H1 (cell line): Measurements from ENCODE around the gene MMP17.

ENCODE experiments used
- EZH2 ChIP-seq: fragments of 200-600 bp; sonication (generic); IDR thresholded peaks from 2 replicates; pipeline ENCODE4 v1.7.1; 2012; ENCODE audit warnings: low read depth, mild to moderate bottlenecking, moderate library complexity, low read length, inconsistent platforms; ENCODE audit not compliant: severe bottlenecking
- KDM4A ChIP-seq: IDR thresholded peaks from one replicate; pipeline ENCODE4 v1.7.1; 2012; ENCODE audit warnings: low read depth, mild to moderate bottlenecking, moderate library complexity, low read length, inconsistent platforms; ENCODE audit not compliant: severe bottlenecking
- POLR2A ChIP-seq, 2 experiments: IDR thresholded peaks; 1 replicate in 1 of 2; 2 replicates in 1 of 2; pipeline ENCODE4 v1.6.1; 2011; ENCODE audit warnings: low read depth in 2 of 2, low read length in 2 of 2, mild to moderate bottlenecking in 2 of 2; ENCODE audit errors: control extremely low read depth in 1 of 2
- RXRA ChIP-seq: IDR thresholded peaks from 2 replicates; pipeline ENCODE4 v1.6.1; 2011; ENCODE audit warnings: low read depth, mild to moderate bottlenecking, low read length, moderate library complexity; ENCODE audit not compliant: insufficient read depth
- SP4 ChIP-seq: IDR thresholded peaks from 2 replicates; pipeline ENCODE4 v1.6.1; 2012; ENCODE audit warnings: low read length, inconsistent platforms
- YY1 ChIP-seq: IDR thresholded peaks from 2 replicates; pipeline ENCODE4 v1.6.1; 2011; ENCODE audit warnings: low read depth, mild to moderate bottlenecking, low read length
- TF ChIP-seq, protein P1 (sequence below), 3 experiments: IDR thresholded peaks; 1 replicate in 2 of 3; 2 replicates in 1 of 3; pipeline versions ENCODE4 v1.5.1 to v1.6.1; 2011; ENCODE audit warnings: low read length in 3 of 3, mild to moderate bottlenecking in 3 of 3, inconsistent platforms in 2 of 3, low read depth in 1 of 3, moderate library complexity in 1 of 3; ENCODE audit not compliant: insufficient read depth in 1 of 3; ENCODE audit errors: control extremely low read depth in 1 of 3
- TF ChIP-seq, protein P2 (sequence below): IDR thresholded peaks from 2 replicates; pipeline ENCODE4 v1.6.1; 2012; ENCODE audit warnings: low read length, inconsistent platforms
- TF ChIP-seq, protein P3 (sequence below): IDR thresholded peaks from 2 replicates; pipeline ENCODE4 v1.6.1; 2012; ENCODE audit warnings: inconsistent platforms

DNA sequence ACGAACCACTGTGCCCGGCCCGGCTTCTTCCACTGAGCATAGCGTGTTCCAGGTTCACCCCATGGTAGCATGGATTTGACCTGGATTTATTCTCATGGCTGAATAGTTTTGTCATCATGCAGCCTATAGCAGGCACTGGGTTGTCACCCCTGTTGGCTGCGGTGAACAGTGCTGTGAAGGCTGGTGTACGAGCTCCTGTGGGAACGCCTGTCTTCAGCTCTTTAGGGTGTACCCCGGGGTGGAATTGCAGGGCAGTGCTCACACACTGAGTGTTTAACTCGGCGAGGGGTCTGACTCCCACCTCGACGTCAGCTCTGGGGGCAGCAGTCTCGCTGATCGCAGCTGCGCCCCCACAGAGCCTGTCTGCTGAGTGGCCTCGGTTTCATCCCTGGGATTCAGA is 15.3 kb downstream of the MMP17 start:
- TF ChIP-seq, protein P1, sequence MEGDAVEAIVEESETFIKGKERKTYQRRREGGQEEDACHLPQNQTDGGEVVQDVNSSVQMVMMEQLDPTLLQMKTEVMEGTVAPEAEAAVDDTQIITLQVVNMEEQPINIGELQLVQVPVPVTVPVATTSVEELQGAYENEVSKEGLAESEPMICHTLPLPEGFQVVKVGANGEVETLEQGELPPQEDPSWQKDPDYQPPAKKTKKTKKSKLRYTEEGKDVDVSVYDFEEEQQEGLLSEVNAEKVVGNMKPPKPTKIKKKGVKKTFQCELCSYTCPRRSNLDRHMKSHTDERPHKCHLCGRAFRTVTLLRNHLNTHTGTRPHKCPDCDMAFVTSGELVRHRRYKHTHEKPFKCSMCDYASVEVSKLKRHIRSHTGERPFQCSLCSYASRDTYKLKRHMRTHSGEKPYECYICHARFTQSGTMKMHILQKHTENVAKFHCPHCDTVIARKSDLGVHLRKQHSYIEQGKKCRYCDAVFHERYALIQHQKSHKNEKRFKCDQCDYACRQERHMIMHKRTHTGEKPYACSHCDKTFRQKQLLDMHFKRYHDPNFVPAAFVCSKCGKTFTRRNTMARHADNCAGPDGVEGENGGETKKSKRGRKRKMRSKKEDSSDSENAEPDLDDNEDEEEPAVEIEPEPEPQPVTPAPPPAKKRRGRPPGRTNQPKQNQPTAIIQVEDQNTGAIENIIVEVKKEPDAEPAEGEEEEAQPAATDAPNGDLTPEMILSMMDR (IDR thresholded peaks at IDR 0.05; ENCODE audit: control extremely low read depth in 1 of 3, insufficient read depth in 1 of 3, low read depth in 1 of 3, low read length in 3 of 3): no peak
- TF ChIP-seq YY1 (no peak), SP4 (no peak), POLR2A (IDR thresholded peaks at IDR 0.05; ENCODE audit: control extremely low read depth in 1 of 2, low read depth in 2 of 2, low read length in 2 of 2) (no peak), EZH2 (no peak), KDM4A (no peak), RXRA (no peak)
- TF ChIP-seq, protein P2, sequence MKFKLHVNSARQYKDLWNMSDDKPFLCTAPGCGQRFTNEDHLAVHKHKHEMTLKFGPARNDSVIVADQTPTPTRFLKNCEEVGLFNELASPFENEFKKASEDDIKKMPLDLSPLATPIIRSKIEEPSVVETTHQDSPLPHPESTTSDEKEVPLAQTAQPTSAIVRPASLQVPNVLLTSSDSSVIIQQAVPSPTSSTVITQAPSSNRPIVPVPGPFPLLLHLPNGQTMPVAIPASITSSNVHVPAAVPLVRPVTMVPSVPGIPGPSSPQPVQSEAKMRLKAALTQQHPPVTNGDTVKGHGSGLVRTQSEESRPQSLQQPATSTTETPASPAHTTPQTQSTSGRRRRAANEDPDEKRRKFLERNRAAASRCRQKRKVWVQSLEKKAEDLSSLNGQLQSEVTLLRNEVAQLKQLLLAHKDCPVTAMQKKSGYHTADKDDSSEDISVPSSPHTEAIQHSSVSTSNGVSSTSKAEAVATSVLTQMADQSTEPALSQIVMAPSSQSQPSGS: no peak
- TF ChIP-seq, protein P3, sequence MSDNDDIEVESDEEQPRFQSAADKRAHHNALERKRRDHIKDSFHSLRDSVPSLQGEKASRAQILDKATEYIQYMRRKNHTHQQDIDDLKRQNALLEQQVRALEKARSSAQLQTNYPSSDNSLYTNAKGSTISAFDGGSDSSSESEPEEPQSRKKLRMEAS: no peak
